Tibial nerve (tissue), 4 donors: Measurements from ENCODE around the gene PRPSAP2. TPM values are rescaled to one million over a fixed set of nuclear protein-coding genes. Genes with fewer than 3 reads are reported as not detected.

ENCODE experiments used
- DNase-seq, 2 donors: peaks; one replicate each; pipeline ENCODE4 v3.0.0-alpha.2; 2019; ENCODE audit warnings: low spot score in 2 of 2
- H3K27ac ChIP-seq, 4 donors: fragments of 200-600 bp; sonication (generic) in 3 of 4; one replicate each; pipeline ENCODE4 v1.5.1; 2017 to 2019; ENCODE audit warnings: mild to moderate bottlenecking in 1 of 4
- H3K27me3 ChIP-seq, 2 donors: fragments of 200-600 bp; sonication (generic) in 1 of 2; one replicate each; pipeline versions ENCODE4 v1.5.1 to v1.6.0; 2017 to 2019
- H3K36me3 ChIP-seq, 3 donors: fragments of 200-600 bp; sonication (generic); one replicate each; pipeline ENCODE4 v1.5.1; 2018 to 2019
- H3K4me1 ChIP-seq, 4 donors: fragments of 200-600 bp; sonication (generic) in 3 of 4; one replicate each; pipeline ENCODE4 v1.5.1; 2017 to 2019
- H3K4me3 ChIP-seq, 4 donors: fragments of 200-600 bp; sonication (generic) in 3 of 4; one replicate each; pipeline ENCODE4 v1.5.1; 2017 to 2019; ENCODE audit warnings: mild to moderate bottlenecking in 1 of 4, moderate library complexity in 1 of 4
- H3K9me3 ChIP-seq, 4 donors: fragments of 200-600 bp; sonication (generic) in 3 of 4; one replicate each; pipeline ENCODE4 v1.5.1; 2017 to 2019
- CTCF ChIP-seq, 5 experiments: fragments of 200-600 bp in 3 of 5; fragments of 450-650 bp in 2 of 5; sonication (generic) in 3 of 5; IDR thresholded peaks; one replicate each; pipeline ENCODE4 v1.5.1; 2016 to 2019; ENCODE audit warnings: antibody characterized with exemption in 5 of 5, mild to moderate bottlenecking in 3 of 5, moderate library complexity in 2 of 5
- EP300 ChIP-seq, 2 donors: sonication (generic); formaldehyde crosslinking; IDR thresholded peaks; one replicate each; pipeline ENCODE4 v1.6.1; 2017; ENCODE audit warnings: antibody characterized with exemption in 2 of 2, mild to moderate bottlenecking in 1 of 2
- POLR2A ChIP-seq, 2 donors: fragments of 450-650 bp; IDR thresholded peaks; one replicate each; pipeline ENCODE4 v1.6.1; 2017; ENCODE audit warnings: antibody characterized with exemption in 2 of 2, mild to moderate bottlenecking in 2 of 2, moderate library complexity in 2 of 2
- WGBS, 2 donors: methylation state at CpG; one replicate each; pipeline ENCODE4 v1.1.5; 2018; 5-methylcytosine and 5-hydroxymethylcytosine counted together
- total RNA-seq, 4 donors: library from RNA; depleted of rRNA; stranded (reverse); fragments of >200 nt; gene quantifications; one replicate each; pipeline ENCODE4 v1.1.0, GENCODE V29; 2016

The PRPSAP2 gene
- total RNA-seq, 4 donors from 2014 or later, result 31.4 to 35.1 (median 33.7) TPM

DNA sequence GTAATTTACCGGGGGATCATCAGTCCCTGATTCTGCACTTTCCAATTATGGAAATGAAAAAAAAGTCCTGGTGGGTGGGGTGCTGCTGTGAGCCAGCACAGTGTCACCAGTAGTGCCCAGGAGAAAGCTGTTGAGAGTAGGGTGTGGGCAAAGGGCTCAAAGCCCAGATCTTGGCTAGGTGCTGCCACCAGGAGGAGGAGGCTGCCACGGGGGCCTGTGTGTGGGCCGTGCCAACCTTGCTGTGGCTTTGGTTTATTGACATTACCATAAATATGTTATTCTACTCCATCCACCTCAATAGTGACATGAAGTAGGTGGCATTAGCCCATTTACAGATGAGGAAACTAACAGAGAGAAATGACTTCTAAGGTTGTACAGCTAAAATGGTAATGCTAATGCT is 6.7 kb upstream of the PRPSAP2 start:
- Histone ChIP-seq H3K36me3 (no peaks in the 10 kb centered on the region), H3K27ac (no peak overlapping the region), H3K4me3 (no peak overlapping the region), H3K27me3 (no peaks in the 10 kb centered on the region), H3K4me1 (peaks cover 0 to 11% (median 4%) of the 10 kb centered on the region in 4 donors), H3K9me3 (no peaks in the 10 kb centered on the region)
- no peak for DNase-seq
- 74 to 81% methylated on average over 3 of the region's 3 CpGs for WGBS, 2 donors
- no peak for TF ChIP-seq POLR2A (IDR thresholded peaks at IDR 0.05)
- TF ChIP-seq EP300 (IDR thresholded peaks at IDR 0.05), result no peak
- no peak for TF ChIP-seq CTCF (IDR thresholded peaks at IDR 0.05)

DNA sequence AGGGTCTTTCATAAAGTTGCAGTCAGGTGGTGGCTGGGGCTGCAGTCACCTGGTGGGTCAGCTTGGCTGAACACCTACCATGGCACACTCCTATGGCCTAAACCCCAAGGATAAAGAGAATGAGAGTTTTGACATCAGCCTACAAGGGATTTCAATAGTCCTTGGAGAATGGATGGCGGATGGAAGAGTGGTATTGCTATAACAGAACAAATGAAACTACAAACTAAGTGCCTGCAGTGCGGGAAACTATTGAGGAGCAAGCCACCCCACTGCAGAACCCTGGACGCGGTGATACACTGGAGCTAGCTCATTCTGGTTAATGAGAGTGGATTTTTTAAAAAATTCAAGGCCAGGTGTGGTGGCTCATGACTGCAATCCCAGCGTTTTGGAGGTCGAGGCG is 3.0 kb upstream of the PRPSAP2 start:
- H3K4me1 ChIP-seq, result peaks cover 0 to 37% (median 20%) of the 10 kb centered on the region in 4 donors

DNA sequence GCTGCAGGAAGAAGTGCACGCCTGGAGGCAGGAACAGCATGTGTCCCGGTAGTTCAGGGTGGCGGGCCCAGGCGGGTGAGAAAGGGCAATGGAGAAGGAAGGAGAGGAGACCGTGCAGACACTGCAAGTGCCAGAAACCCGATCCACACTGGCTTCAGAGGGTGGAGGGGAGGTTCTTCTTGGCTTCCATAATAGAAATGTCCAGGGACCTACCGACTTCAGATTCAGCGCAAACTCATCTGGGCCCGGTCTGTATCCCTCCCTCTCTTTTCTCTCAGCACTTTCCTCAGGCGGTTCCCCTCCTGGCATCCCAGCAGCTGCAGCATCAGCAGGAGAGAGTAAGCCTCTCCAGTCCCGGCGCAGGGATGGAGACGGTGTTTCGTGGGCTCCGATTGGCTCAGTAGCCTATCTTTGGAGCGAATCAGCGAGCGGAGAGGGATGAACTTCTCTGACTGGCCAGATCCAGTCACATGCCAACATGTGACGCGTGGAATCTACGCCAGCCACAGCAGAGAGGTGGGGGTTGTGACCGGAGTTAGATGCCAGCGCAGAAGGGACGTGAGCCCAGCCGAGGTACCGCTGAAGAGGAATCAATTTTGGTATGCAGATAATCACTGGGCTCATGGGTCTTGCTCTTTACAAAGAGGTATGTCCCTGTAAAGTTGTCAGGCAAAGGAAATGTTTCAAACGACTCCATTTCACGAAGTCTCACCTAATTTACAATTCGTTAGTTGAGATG is 1.9 kb upstream of the PRPSAP2 start:
- Histone ChIP-seq H3K27me3 (no peaks in the 10 kb centered on the region), H3K9me3 (no peaks in the 10 kb centered on the region), H3K27ac (peak overlapping the region; percentile 77 to 97 (median 92)), H3K4me1 (peaks cover 0 to 43% (median 22%) of the 10 kb centered on the region in 4 donors), H3K36me3 (no peaks in the 10 kb centered on the region), H3K4me3 (peak overlapping the region; percentile 43 to 66 (median 50))
- TF ChIP-seq POLR2A (IDR thresholded peaks at IDR 0.05), result peak; percentile 81 to 96
- peak in 1 of 5 experiments; percentile 39 for TF ChIP-seq CTCF (IDR thresholded peaks at IDR 0.05)
- peak; percentile 66 to 99 for TF ChIP-seq EP300 (IDR thresholded peaks at IDR 0.05)
- DNase-seq, result peak; percentile 86 to 95
- 1% methylated on average over 29 of the region's 29 CpGs for WGBS, 2 donors

More for the DNA sequence above, 3.0 kb upstream of the PRPSAP2 start:
- no peak for DNase-seq
- Histone ChIP-seq H3K36me3 (no peaks in the 10 kb centered on the region), H3K4me3 (no peak overlapping the region), H3K27ac (no peak overlapping the region), H3K27me3 (no peaks in the 10 kb centered on the region), H3K9me3 (no peaks in the 10 kb centered on the region)
- no peak for TF ChIP-seq POLR2A (IDR thresholded peaks at IDR 0.05)
- TF ChIP-seq EP300 (IDR thresholded peaks at IDR 0.05), result no peak
- no peak for TF ChIP-seq CTCF (IDR thresholded peaks at IDR 0.05)
- 90 to 92% methylated on average over 7 of the region's 7 CpGs for WGBS, 2 donors

DNA sequence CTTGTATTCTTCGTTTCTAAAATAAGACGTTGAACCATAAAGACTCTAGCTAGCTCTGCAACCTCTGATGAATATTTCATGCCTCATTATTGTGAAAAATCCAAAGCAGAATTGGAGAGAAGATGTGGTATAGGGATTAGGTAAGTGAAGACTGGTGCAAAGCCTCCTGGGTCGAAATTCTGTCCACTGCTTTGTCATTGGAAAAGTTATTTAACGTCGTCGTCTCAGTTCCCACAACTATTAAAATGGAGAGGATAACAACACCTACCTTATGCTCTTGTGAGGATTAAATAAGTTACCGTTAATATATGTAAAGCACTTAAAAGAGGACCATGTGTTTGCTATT is 1.4 kb upstream of the PRPSAP2 start:
- DNase-seq, result no peak
- WGBS, 2 donors, result 9 to 12% methylated on average over 7 of the region's 7 CpGs
- peak overlapping the region; percentile 77 to 97 (median 92) for H3K27ac ChIP-seq

More for the DNA sequence above, 1.4 kb upstream of the PRPSAP2 start:
- Histone ChIP-seq H3K4me1 (peaks cover 0 to 43% (median 22%) of the 10 kb centered on the region in 4 donors), H3K4me3 (peak overlapping the region; percentile 43 to 66 (median 50)), H3K9me3 (no peaks in the 10 kb centered on the region), H3K36me3 (no peaks in the 10 kb centered on the region), H3K27me3 (no peaks in the 10 kb centered on the region)
- no peak for TF ChIP-seq CTCF (IDR thresholded peaks at IDR 0.05)
- no peak for TF ChIP-seq EP300 (IDR thresholded peaks at IDR 0.05)
- TF ChIP-seq POLR2A (IDR thresholded peaks at IDR 0.05), result no peak
